Esophagus muscularis mucosa (tissue), 4 donors: ENCODE measurements around the gene FSD2. TPM values are rescaled to one million over a fixed set of nuclear protein-coding genes. Genes with fewer than 3 reads are reported as not detected.

Source experiments
- DNase-seq: peaks from one replicate; pipeline ENCODE4 v3.0.0-alpha.2; 2017; ENCODE audit errors: extremely low spot score
- H3K27ac ChIP-seq, 4 donors: fragments of 200-600 bp; sonication (generic); replicated peaks in 1 of 4; 1 replicate in 3 of 4; 2 replicates in 1 of 4; pipeline ENCODE4 v1.5.1; 2016 to 2019; ENCODE audit warnings: mild to moderate bottlenecking in 1 of 4
- H3K27me3 ChIP-seq, 4 donors: fragments of 200-600 bp; sonication (generic); one replicate each; pipeline versions ENCODE4 v1.5.1 to v1.6.0; 2016 to 2019
- H3K36me3 ChIP-seq, 4 donors: fragments of 200-600 bp; sonication (generic); one replicate each; pipeline ENCODE4 v1.5.1; 2016 to 2019
- H3K4me1 ChIP-seq, 4 donors: fragments of 200-600 bp; sonication (generic); one replicate each; pipeline ENCODE4 v1.5.1; 2016 to 2019
- H3K4me3 ChIP-seq, 4 donors: fragments of 200-600 bp; sonication (generic); 1 replicate in 2 of 4; 2 replicates in 2 of 4; pipeline ENCODE4 v1.5.1; 2016 to 2019; ENCODE audit warnings: mild to moderate bottlenecking in 4 of 4, moderate library complexity in 1 of 4
- H3K9me3 ChIP-seq, 4 donors: fragments of 200-600 bp; sonication (generic); 1 replicate in 3 of 4; 2 replicates in 1 of 4; pipeline ENCODE4 v1.5.1; 2016 to 2019
- EP300 ChIP-seq: sonication (generic); formaldehyde crosslinking; IDR thresholded peaks from one replicate; pipeline ENCODE4 v1.6.1; 2017; ENCODE audit warnings: antibody characterized with exemption
- POLR2A ChIP-seq: fragments of 450-650 bp; IDR thresholded peaks from one replicate; pipeline ENCODE4 v1.6.1; 2017; ENCODE audit warnings: antibody characterized with exemption, moderate library complexity, mild to moderate bottlenecking, low read depth
- POLR2AphosphoS5 ChIP-seq, 2 donors: sonication (generic); formaldehyde crosslinking; IDR thresholded peaks; one replicate each; pipeline ENCODE4 v1.6.1; 2017; ENCODE audit warnings: antibody characterized with exemption in 2 of 2
- WGBS: methylation state at CpG from one replicate; pipeline ENCODE4 v1.1.5; 2018; 5-methylcytosine and 5-hydroxymethylcytosine counted together
- intact Hi-C: fragments of 100-400 bp; cut with DNase I; formaldehyde crosslinking; loops from one replicate; pipeline ENCODE4 v1.15.1; 2023
- total RNA-seq, 4 donors: library from RNA; depleted of rRNA; stranded (reverse); fragments of >200 nt; gene quantifications; one replicate each; pipeline versions ENCODE4 v1.1.0 to v1.2.1, GENCODE V29; 2016
- TF ChIP-seq, protein P1 (sequence below), 3 experiments: fragments of 200-600 bp in 2 of 3; fragments of 450-650 bp in 1 of 3; sonication (generic) in 2 of 3; IDR thresholded peaks; one replicate each; pipeline ENCODE4 v1.5.1; 2017 to 2019; ENCODE audit warnings: antibody characterized with exemption in 3 of 3, mild to moderate bottlenecking in 2 of 3, moderate library complexity in 1 of 3

The FSD2 gene
- total RNA-seq, 4 donors from 2014 or later: not detected

- H3K27ac ChIP-seq: no peak overlapping the region
- WGBS: 86% methylated on average over 4 of the region's 4 CpGs
Observed at GRCh38 chr15:82833362-82833682, 27.5 kb upstream of the FSD2 start.

DNA sequence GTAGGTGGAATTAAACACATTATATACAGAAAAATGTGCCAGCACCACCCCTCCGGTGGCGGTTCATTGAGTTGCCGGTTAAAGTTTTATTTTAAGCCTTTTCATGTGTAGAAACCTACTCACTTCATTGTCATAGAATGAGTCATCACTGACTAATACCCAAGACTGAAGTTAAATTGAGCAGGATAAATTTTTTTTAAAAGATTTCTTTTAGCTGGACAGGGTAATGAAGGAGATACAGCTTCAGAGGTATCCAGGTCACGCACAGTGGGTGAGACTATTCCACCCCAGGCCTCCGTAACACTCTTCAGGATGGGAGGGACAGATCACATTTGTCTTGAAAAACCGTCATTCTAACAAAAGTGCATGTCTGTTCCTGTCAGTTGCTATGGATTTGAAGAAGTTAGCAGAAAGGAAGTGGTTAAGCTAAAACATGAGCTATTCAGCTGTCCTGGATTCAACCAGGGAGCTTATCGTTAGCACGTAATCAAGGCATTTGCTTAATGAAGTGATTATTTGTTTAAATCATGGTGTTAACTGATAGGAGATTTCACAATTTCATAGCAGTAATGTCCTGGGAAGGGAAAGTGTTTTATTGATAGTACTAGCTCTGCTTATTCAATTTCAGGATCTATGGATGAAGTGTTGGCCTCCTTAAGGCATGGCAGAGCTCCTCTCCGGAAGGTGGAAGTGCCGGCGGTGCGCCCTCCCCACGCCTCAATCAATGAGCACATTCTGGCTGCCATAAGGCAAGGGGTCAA is 26.9 kb upstream of the FSD2 start:
- H3K36me3 ChIP-seq: peaks cover 83 to 100% (median 94%) of the 10 kb centered on the region in 4 donors
- WGBS: 64% methylated on average over 13 of the region's 13 CpGs
- no peak for DNase-seq
- intact Hi-C loops: no loop called here
- no peaks in the 10 kb centered on the region for H3K9me3 ChIP-seq
- TF ChIP-seq POLR2A: no peak
- no peak for TF ChIP-seq EP300
- TF ChIP-seq, protein P1, sequence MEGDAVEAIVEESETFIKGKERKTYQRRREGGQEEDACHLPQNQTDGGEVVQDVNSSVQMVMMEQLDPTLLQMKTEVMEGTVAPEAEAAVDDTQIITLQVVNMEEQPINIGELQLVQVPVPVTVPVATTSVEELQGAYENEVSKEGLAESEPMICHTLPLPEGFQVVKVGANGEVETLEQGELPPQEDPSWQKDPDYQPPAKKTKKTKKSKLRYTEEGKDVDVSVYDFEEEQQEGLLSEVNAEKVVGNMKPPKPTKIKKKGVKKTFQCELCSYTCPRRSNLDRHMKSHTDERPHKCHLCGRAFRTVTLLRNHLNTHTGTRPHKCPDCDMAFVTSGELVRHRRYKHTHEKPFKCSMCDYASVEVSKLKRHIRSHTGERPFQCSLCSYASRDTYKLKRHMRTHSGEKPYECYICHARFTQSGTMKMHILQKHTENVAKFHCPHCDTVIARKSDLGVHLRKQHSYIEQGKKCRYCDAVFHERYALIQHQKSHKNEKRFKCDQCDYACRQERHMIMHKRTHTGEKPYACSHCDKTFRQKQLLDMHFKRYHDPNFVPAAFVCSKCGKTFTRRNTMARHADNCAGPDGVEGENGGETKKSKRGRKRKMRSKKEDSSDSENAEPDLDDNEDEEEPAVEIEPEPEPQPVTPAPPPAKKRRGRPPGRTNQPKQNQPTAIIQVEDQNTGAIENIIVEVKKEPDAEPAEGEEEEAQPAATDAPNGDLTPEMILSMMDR (IDR thresholded peaks at IDR 0.05): no peak
- H3K4me3 ChIP-seq: no peak overlapping the region
- no peaks in the 10 kb centered on the region for H3K27me3 ChIP-seq
- H3K27ac ChIP-seq: no peak overlapping the region
- peaks cover 0 to 13% (median 4%) of the 10 kb centered on the region in 4 donors for H3K4me1 ChIP-seq

More at GRCh38 chr15:82833362-82833682, 27.5 kb upstream of the FSD2 start:
- Histone ChIP-seq H3K4me1 (peaks cover 0 to 13% (median 4%) of the 10 kb centered on the region in 4 donors), H3K27me3 (no peaks in the 10 kb centered on the region), H3K4me3 (no peak overlapping the region), H3K9me3 (no peaks in the 10 kb centered on the region), H3K36me3 (peaks cover 78 to 100% (median 91%) of the 10 kb centered on the region in 4 donors)
- DNase-seq: no peak
- TF ChIP-seq POLR2AphosphoS5 (IDR thresholded peaks at IDR 0.05): no peak
- no peak for TF ChIP-seq EP300
- no peak for TF ChIP-seq POLR2A
- TF ChIP-seq, protein P1 (IDR thresholded peaks at IDR 0.05): no peak
- intact Hi-C loops: no loop called here

- H3K36me3 ChIP-seq: peaks cover 83 to 100% (median 94%) of the 10 kb centered on the region in 4 donors
- no peaks in the 10 kb centered on the region for H3K9me3 ChIP-seq
- no peak for TF ChIP-seq POLR2AphosphoS5 (IDR thresholded peaks at IDR 0.05)
- no peak for TF ChIP-seq EP300
- TF ChIP-seq POLR2A: no peak
- TF ChIP-seq, protein P1 (IDR thresholded peaks at IDR 0.05): no peak
- peaks cover 0 to 13% (median 4%) of the 10 kb centered on the region in 4 donors for H3K4me1 ChIP-seq
- no peaks in the 10 kb centered on the region for H3K27me3 ChIP-seq
- no peak overlapping the region for H3K4me3 ChIP-seq
- 89% methylated on average over 5 of the region's 5 CpGs for WGBS
- no peak for DNase-seq
- no peak overlapping the region for H3K27ac ChIP-seq
- intact Hi-C loops: no loop called here
Observed at GRCh38 chr15:82831894-82832600, 26.2 kb upstream of the FSD2 start.

DNA sequence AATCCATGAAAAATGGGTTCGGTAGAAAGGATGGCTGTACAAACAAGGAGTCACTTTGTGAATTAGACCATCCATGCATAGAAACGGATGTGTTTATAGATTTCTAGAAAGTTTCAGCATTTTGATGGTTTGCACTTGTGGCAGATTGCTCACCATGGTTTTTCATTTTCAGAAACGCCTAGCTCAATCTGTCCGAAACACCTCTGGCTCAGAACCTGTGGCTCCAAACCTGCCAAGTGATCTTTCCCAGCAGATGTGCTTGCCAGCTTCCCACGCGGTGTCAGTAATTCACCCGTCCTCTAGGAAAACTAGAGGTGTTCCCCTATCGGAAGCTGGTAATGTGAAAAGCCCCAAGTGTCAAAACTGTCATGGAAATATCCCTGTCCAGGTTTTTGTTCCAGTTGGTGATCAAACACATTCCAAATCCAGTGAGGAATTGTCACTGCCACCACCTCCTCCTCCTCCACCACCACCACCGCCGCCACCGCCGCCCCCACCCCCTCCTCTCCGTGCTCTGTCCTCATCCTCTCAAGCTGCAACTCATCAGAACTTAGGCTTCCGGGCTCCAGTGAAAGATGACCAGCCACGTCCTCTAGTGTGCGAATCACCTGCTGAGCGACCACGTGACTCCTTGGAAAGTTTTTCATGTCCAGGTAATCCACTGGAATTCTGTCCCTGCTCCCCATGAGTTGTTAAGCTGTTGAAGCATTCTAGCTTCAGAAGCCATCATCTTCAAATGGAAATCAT is 24.7 kb upstream of the FSD2 start:
- Histone ChIP-seq H3K27me3 (no peaks in the 10 kb centered on the region), H3K4me3 (no peak overlapping the region), H3K4me1 (peaks cover 0 to 13% (median 4%) of the 10 kb centered on the region in 4 donors), H3K36me3 (peaks cover 80 to 100% (median 94%) of the 10 kb centered on the region in 4 donors), H3K9me3 (no peaks in the 10 kb centered on the region), H3K27ac (no peak overlapping the region)
- TF ChIP-seq, protein P1 (IDR thresholded peaks at IDR 0.05): no peak
- TF ChIP-seq EP300: no peak
- 81% methylated on average over 18 of the region's 18 CpGs for WGBS
- intact Hi-C loops: no loop called here
- no peak for DNase-seq
